Calu3 (cell line): ENCODE results near the gene GAPDH. TPM values are rescaled to one million over a fixed set of nuclear protein-coding genes. Genes with fewer than 3 reads are reported as not detected.
"Not testable (repeated sequence)": the region's sequence is repeated elsewhere in the genome, so short reads cannot be mapped to it uniquely, and the experiment has no call there.

Experiments used
- BruUV-seq: library from RNA; stranded (reverse); fragments of 400-500 nt; replicated peaks from 2 replicates; lab custom pipeline; 2021; lab: Mats Ljungman, UMichigan
- CTCF ChIA-PET: fragments of 300-600 bp; sonication (Branson Sonifier 250); formaldehyde crosslinking; loops from one replicate; lab custom pipeline; 2022; ENCODE audit warnings: antibody characterized with exemption; lab: Charles Lee
- DNase-seq: peaks from one replicate; pipeline ENCODE4 v3.0.0; 2022
- H3K27ac Mint-ChIP-seq: one replicate; pipeline ENCODE4 v1.8.0; 2022; ENCODE audit warnings: mixed read lengths; ENCODE audit not compliant: unreplicated experiment
- H3K27me3 Mint-ChIP-seq: one replicate; pipeline ENCODE4 v1.8.0; 2022; ENCODE audit warnings: mixed read lengths; ENCODE audit not compliant: unreplicated experiment
- H3K36me3 Mint-ChIP-seq: one replicate; pipeline ENCODE4 v1.8.0; 2022; ENCODE audit warnings: mild to moderate bottlenecking, moderate library complexity, mixed read lengths; ENCODE audit not compliant: insufficient read depth, unreplicated experiment
- H3K4me1 Mint-ChIP-seq: one replicate; pipeline ENCODE4 v1.8.0; 2022; ENCODE audit warnings: mild to moderate bottlenecking, low read depth, mixed read lengths; ENCODE audit not compliant: unreplicated experiment
- H3K4me3 Mint-ChIP-seq: one replicate; pipeline ENCODE4 v1.8.0; 2022; ENCODE audit warnings: mild to moderate bottlenecking, low read depth, moderate library complexity, mixed read lengths; ENCODE audit not compliant: unreplicated experiment
- H3K9me3 Mint-ChIP-seq: one replicate; pipeline ENCODE4 v1.8.0; 2022; ENCODE audit warnings: low read depth, mixed read lengths; ENCODE audit not compliant: unreplicated experiment
- intact Hi-C: fragments of 100-400 bp; cut with micrococcal nuclease; formaldehyde crosslinking; loops from one replicate; pipeline ENCODE4 v1.10.0; 2022; ENCODE audit not compliant: unreplicated experiment
- total RNA-seq: library from RNA; stranded (reverse); gene quantifications from 2 replicates; pipeline ENCODE4 v1.2.3, GENCODE V29; 2022
- TF ChIP-seq, protein P1 (sequence below): fragments of 200-600 bp; IDR thresholded peaks from one replicate; pipeline ENCODE4 v1.8.0; 2022; ENCODE audit warnings: antibody characterized with exemption; ENCODE audit not compliant: unreplicated experiment

Gene GAPDH
- total RNA-seq, 1 experiment from 2014 or later = 2,552 TPM

DNA sequence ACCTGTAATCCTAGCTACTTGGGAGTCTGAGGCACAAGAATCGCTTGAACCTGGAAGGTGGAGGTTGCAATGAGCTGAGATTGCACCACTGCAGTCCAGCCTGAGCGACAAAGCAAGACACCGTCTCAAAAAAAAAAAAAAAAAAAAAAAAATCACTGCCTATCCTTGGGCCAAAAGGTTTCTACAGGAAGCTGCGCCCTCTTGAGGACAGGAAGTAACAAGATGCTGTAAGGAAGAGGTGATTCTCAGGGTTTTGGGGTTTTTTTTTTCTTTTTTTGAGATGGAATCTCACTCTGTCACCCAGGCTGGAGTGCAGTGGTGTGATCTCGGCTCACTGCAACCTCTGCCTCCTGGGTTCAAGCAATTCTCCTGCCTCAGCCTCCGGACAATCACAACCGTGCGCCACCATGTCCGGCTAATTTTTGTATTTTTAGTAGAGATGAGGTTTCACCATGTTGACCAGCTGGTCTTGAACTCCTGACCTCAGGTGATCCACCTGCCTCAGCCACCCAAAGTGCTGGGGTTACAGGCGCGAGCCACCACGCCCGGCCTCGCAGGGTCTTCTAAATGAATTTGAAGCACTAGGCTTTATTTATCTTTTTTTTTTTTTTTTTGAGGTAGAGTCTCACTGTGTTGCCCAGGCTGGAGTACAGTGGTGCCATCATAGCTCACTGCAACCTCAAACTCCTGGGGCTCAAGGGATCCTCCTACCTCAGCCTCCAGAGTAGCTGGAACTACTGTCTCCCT, 23.9 kb downstream of the GAPDH start:
- H3K9me3 Mint-ChIP-seq, H3K4me1 Mint-ChIP-seq, BruUV-seq, H3K27me3 Mint-ChIP-seq, DNase-seq, H3K27ac Mint-ChIP-seq, intact Hi-C loops, H3K4me3 Mint-ChIP-seq: not testable (repeated sequence)
- TF ChIP-seq, protein P1, sequence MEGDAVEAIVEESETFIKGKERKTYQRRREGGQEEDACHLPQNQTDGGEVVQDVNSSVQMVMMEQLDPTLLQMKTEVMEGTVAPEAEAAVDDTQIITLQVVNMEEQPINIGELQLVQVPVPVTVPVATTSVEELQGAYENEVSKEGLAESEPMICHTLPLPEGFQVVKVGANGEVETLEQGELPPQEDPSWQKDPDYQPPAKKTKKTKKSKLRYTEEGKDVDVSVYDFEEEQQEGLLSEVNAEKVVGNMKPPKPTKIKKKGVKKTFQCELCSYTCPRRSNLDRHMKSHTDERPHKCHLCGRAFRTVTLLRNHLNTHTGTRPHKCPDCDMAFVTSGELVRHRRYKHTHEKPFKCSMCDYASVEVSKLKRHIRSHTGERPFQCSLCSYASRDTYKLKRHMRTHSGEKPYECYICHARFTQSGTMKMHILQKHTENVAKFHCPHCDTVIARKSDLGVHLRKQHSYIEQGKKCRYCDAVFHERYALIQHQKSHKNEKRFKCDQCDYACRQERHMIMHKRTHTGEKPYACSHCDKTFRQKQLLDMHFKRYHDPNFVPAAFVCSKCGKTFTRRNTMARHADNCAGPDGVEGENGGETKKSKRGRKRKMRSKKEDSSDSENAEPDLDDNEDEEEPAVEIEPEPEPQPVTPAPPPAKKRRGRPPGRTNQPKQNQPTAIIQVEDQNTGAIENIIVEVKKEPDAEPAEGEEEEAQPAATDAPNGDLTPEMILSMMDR = peak; percentile 43
- peaks cover 60% of the 10 kb centered on the region for H3K36me3 Mint-ChIP-seq
- CTCF ChIA-PET = interaction anchor here (0.6 to 2.3 kb wide), 5 partner anchors 8 to 283 kb away, joined by 3 to 7 read pairs (median 5); partner anchors contain the start of genes GAPDH and GNB3

DNA sequence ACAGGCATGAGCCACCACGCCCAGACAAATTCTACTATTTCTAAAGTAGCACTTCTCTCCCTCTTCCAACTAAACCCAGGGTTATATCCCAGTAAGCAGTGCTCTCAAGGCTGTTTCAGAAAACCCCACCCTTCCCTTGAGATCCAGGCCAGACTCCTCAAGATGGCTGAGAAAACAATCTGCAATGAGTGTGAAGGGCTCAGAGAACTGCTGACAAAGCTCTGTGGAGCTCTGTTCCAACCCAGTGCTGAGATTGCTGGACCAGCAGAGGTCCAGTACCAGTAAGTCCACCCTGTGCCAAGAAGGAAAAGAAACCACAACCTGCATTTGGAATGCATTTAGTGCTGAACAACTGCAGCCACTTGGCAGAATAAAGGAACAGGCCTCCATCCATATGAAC, 25.2 kb downstream of the GAPDH start:
- Mint-ChIP-seq H3K27me3 (no peaks in the 10 kb centered on the region), H3K4me1 (no peaks in the 10 kb centered on the region), H3K4me3 (no peak overlapping the region), H3K9me3 (no peaks in the 10 kb centered on the region), H3K36me3 (peaks cover 73% of the 10 kb centered on the region), H3K27ac (no peak overlapping the region)
- CTCF ChIA-PET = interaction anchor here (0.5 to 2.3 kb wide), 2 partner anchors 25 to 75 kb away, joined by 3 to 7 read pairs; partner anchors contain the start of gene GAPDH
- intact Hi-C loops = no loop called here
- no peak for DNase-seq
- BruUV-seq = no TSS peak
- TF ChIP-seq, protein P1 = no peak

DNA sequence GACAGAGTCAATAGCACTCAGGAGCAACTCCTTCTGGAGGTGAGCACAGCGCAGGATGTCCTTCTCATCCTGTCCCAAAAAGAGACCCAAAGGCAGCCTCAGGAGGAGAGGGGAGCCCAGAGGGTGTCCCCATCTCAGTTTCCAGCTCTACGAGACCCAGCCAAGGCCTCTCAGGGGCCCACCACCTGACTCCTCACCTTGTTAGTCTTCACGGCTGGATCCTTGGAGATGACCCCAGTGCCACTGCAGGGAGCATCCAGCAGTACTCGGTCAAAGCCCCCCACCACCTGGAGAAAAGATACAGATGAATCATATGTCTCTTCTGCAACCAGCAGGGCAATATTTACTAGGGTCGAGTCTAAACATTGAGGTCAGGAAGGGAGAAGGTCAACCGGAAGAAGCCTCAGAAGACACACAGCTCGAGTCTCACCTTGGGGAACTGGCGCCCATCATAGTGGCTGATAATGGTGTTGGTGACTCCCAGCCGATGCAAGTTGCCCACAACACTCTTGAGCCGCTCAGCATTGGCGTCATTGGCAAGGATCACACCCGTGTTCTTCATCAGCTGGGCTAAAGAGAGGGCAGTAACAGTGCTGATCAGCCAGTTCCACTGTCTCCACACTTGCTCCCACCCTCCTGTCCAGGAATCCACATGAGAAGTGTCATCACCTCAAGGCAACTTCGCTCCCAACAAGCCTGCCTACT, 26.3 kb downstream of the GAPDH start:
- no peak for DNase-seq
- CTCF ChIA-PET = no interaction called here
- intact Hi-C loops = no loop called here
- TF ChIP-seq, protein P1 = no peak
- H3K9me3 Mint-ChIP-seq = no peaks in the 10 kb centered on the region
- no peak overlapping the region for H3K4me3 Mint-ChIP-seq
- BruUV-seq = no TSS peak
- no peaks in the 10 kb centered on the region for H3K4me1 Mint-ChIP-seq
- H3K27me3 Mint-ChIP-seq = no peaks in the 10 kb centered on the region
- no peak overlapping the region for H3K27ac Mint-ChIP-seq
- peaks cover 79% of the 10 kb centered on the region for H3K36me3 Mint-ChIP-seq

DNA sequence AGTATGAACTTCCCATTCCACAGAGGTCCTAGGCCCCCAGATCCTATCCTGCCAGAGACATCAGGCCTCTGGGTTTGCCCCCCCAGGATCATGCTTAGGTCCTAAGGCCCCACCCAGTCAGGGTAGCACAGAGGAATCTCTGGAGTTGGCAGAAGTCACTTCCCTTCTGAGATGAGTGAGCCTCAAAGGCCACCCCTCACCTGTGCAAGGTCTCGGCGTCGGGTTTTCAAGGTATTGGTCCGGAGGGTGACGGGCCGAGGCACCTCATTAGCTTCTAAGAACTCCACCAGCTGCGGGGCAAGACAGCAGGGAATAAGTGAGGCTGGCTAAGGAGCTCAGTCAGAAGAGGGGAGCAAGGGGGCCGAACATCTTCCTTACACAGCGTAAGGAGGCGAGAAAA, 28.6 kb downstream of the GAPDH start:
- TF ChIP-seq, protein P1 = no peak
- BruUV-seq = no TSS peak
- CTCF ChIA-PET = no interaction called here
- peaks cover 86% of the 10 kb centered on the region for H3K36me3 Mint-ChIP-seq
- H3K9me3 Mint-ChIP-seq = no peaks in the 10 kb centered on the region
- H3K4me3 Mint-ChIP-seq = no peak overlapping the region
- peak overlapping the region; percentile 36 for H3K27ac Mint-ChIP-seq
- no peak for DNase-seq
- intact Hi-C loops = no loop called here
- peaks cover 18% of the 10 kb centered on the region for H3K4me1 Mint-ChIP-seq
- no peaks in the 10 kb centered on the region for H3K27me3 Mint-ChIP-seq
